PC-9 (cell line): ENCODE measurements around the gene WDR11. TPM values are rescaled to one million over a fixed set of nuclear protein-coding genes. Genes with fewer than 3 reads are reported as not detected.

ENCODE experiments used
- BruUV-seq: library from RNA; stranded (reverse); fragments of 400-500 nt; replicated peaks from 2 replicates; lab custom pipeline; 2021; lab: Mats Ljungman, UMichigan
- CTCF ChIA-PET: fragments of 300-600 bp; sonication (Branson Sonifier 250); formaldehyde crosslinking; loops from one replicate; lab custom pipeline; 2022; ENCODE audit warnings: antibody characterized with exemption; lab: Charles Lee
- POLR2A ChIA-PET: fragments of 300-600 bp; sonication (Branson Sonifier 250); formaldehyde crosslinking; loops from one replicate; lab custom pipeline; 2022; ENCODE audit warnings: antibody characterized with exemption; ENCODE audit not compliant: unreplicated experiment; lab: Charles Lee
- DNase-seq, 2 experiments: peaks; one replicate each; pipeline versions ENCODE4 v3.0.0 to v3.0.0-alpha.2; 2015 to 2022; ENCODE audit warnings: mixed read lengths in 1 of 2
- H2AFZ ChIP-seq: fragments of 200-600 bp; sonication (generic); 2 replicates; pipeline ENCODE4 v1.8.1; 2017; ENCODE audit warnings: antibody characterized with exemption
- H3F3A ChIP-seq: fragments of 200-600 bp; sonication (generic); 2 replicates; pipeline ENCODE4 v1.8.1; 2017; ENCODE audit warnings: antibody characterized with exemption, mild to moderate bottlenecking, low read depth; ENCODE audit not compliant: insufficient read depth
- H3K27ac ChIP-seq: fragments of 200-600 bp; sonication (generic); 2 replicates; pipeline ENCODE4 v1.6.1; 2016; ENCODE audit warnings: mixed run types
- H3K27me3 ChIP-seq: fragments of 200-600 bp; sonication (generic); 2 replicates; pipeline ENCODE4 v1.6.1; 2016; ENCODE audit warnings: low read depth, mixed run types; ENCODE audit not compliant: insufficient read depth
- H3K36me3 ChIP-seq: fragments of 200-600 bp; sonication (generic); 2 replicates; pipeline ENCODE4 v1.6.1; 2016; ENCODE audit warnings: low read depth, mixed run types
- H3K4me1 ChIP-seq: fragments of 200-600 bp; sonication (generic); replicated peaks from 2 replicates; pipeline ENCODE4 v1.6.1; 2016; ENCODE audit warnings: mixed run types; ENCODE audit not compliant: insufficient read depth
- H3K4me2 ChIP-seq: fragments of 200-600 bp; sonication (generic); 2 replicates; pipeline ENCODE4 v1.6.1; 2017; ENCODE audit warnings: mixed run types
- H3K4me3 ChIP-seq: fragments of 200-600 bp; sonication (generic); 2 replicates; pipeline ENCODE4 v1.6.1; 2016; ENCODE audit warnings: mixed run types
- H3K79me2 ChIP-seq: fragments of 200-600 bp; sonication (generic); 2 replicates; pipeline ENCODE4 v1.6.1; 2017; ENCODE audit warnings: low read depth, mixed run types
- H3K9me2 ChIP-seq: fragments of 200-600 bp; sonication (generic); 2 replicates; pipeline ENCODE4 v1.8.1; 2017; ENCODE audit warnings: mild to moderate bottlenecking; ENCODE audit not compliant: insufficient read depth
- H3K9me3 ChIP-seq: fragments of 200-600 bp; sonication (generic); 2 replicates; pipeline ENCODE4 v1.8.1; 2016; ENCODE audit warnings: low read depth; ENCODE audit not compliant: insufficient read depth
- H4K20me1 ChIP-seq: fragments of 200-600 bp; sonication (generic); 2 replicates; pipeline ENCODE4 v1.8.1; 2017; ENCODE audit not compliant: insufficient read depth
- EZH2 ChIP-seq: fragments of 200-600 bp; sonication (generic); IDR thresholded peaks from 2 replicates; pipeline ENCODE4 v1.8.0; 2017; ENCODE audit warnings: antibody characterized with exemption, low read depth
- intact Hi-C: fragments of 100-400 bp; cut with micrococcal nuclease; formaldehyde crosslinking; loops from one replicate; pipeline ENCODE4 v1.10.0; 2022; ENCODE audit not compliant: unreplicated experiment
- total RNA-seq: library from RNA; stranded (reverse); gene quantifications from 2 replicates; pipeline ENCODE4 v1.2.3, GENCODE V29; 2021
- TF ChIP-seq, protein P1 (sequence below): fragments of 200-600 bp; sonication (generic); conservative IDR thresholded peaks from 2 replicates; pipeline ENCODE4 v1.6.1; 2017; ENCODE audit warnings: mixed run types, antibody characterized with exemption, mild to moderate bottlenecking, moderate library complexity

WDR11 gene
- total RNA-seq, 1 experiment from 2014 or later = 27.4 TPM

DNA sequence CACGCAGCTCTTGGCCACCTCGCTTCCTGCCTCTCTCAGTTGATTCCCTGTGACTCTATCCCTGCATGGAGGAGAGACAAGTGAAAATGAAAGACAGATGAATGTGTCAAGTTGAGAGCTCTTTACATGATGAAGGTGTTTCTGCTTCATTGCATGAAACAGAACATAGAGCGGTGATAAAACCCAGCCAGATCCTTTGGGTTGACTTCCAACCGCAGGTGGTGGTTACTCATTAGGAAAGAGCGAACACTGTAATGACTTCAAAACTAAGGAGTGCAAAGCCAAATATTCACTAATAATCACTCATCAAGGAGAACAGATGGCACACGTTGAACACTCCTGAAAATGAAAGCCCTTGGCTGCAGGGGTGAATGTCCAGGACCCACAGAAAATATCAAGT is 31.8 kb upstream of the WDR11 start:
- no peak overlapping the region for H3K4me2 ChIP-seq
- no peak overlapping the region for H3K27ac ChIP-seq
- H3K79me2 ChIP-seq = no peaks in the 10 kb centered on the region
- ChIA-PET POLR2A (no interaction called here), CTCF (no interaction called here)
- H3K4me3 ChIP-seq = no peak overlapping the region
- no peaks in the 10 kb centered on the region for H4K20me1 ChIP-seq
- TF ChIP-seq EZH2 = no peak
- TF ChIP-seq, protein P1, sequence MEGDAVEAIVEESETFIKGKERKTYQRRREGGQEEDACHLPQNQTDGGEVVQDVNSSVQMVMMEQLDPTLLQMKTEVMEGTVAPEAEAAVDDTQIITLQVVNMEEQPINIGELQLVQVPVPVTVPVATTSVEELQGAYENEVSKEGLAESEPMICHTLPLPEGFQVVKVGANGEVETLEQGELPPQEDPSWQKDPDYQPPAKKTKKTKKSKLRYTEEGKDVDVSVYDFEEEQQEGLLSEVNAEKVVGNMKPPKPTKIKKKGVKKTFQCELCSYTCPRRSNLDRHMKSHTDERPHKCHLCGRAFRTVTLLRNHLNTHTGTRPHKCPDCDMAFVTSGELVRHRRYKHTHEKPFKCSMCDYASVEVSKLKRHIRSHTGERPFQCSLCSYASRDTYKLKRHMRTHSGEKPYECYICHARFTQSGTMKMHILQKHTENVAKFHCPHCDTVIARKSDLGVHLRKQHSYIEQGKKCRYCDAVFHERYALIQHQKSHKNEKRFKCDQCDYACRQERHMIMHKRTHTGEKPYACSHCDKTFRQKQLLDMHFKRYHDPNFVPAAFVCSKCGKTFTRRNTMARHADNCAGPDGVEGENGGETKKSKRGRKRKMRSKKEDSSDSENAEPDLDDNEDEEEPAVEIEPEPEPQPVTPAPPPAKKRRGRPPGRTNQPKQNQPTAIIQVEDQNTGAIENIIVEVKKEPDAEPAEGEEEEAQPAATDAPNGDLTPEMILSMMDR = no peak
- H3K9me3 ChIP-seq = no peaks in the 10 kb centered on the region
- H3K4me1 ChIP-seq = no peaks in the 10 kb centered on the region
- no peaks in the 10 kb centered on the region for H3K9me2 ChIP-seq
- no peaks in the 10 kb centered on the region for H3F3A ChIP-seq
- intact Hi-C loops = no loop called here
- H2AFZ ChIP-seq = no peak overlapping the region
- no peak for DNase-seq
- no TSS peak for BruUV-seq
- peaks cover 59% of the 10 kb centered on the region for H3K27me3 ChIP-seq
- no peaks in the 10 kb centered on the region for H3K36me3 ChIP-seq

DNA sequence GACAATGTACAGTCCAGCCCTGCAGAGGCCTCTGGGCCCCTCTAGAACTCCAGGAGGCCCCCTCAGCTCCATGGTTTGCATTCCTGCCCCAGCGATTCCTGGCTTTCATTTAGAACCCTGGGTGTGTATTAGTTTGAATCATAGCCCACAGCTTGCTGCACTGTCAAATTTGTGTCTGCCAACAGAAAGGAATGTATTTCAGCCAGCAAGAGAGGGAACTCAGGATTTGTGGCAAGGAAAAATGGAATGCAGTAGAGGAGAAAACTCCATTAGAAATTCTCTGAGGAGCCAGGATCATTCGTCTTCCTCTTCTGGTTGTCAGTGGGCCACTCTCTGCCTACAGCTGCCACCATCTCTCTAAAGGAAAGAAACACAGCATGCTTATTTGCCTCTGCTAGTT is 27.9 kb upstream of the WDR11 start:
- Histone ChIP-seq H3K9me3 (no peaks in the 10 kb centered on the region), H3F3A (no peaks in the 10 kb centered on the region), H3K27me3 (peaks cover 74% of the 10 kb centered on the region), H3K79me2 (no peaks in the 10 kb centered on the region), H2AFZ (no peak overlapping the region), H3K4me1 (no peaks in the 10 kb centered on the region), H3K27ac (no peak overlapping the region), H3K9me2 (no peaks in the 10 kb centered on the region), H4K20me1 (no peaks in the 10 kb centered on the region), H3K4me2 (no peak overlapping the region), H3K36me3 (no peaks in the 10 kb centered on the region), H3K4me3 (no peak overlapping the region)
- ChIA-PET POLR2A (no interaction called here), CTCF (no interaction called here)
- no peak for DNase-seq
- intact Hi-C loops = no loop called here
- BruUV-seq = no TSS peak
- TF ChIP-seq EZH2 = no peak
- TF ChIP-seq, protein P1 = no peak

DNA sequence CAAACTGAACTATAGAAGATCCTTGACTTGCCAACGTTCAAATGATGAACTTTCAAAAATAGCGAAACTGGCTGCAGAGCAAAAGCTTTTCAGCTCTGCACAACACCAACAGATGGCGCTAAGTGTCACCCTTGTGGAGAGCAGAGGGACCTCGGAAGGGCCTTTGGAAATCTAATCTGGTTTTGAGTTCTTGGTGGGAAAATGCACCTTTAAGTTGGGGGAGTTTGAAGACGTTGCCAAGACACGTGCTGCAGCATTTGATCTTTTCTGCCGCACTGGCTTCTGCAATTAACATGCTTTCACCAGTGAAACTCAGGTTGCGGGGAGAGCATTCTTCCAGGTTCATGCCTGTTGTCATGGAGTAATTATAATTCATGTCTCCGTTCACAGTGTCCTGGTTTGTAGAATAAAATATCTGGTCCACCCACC is 26.3 kb upstream of the WDR11 start:
- no peak overlapping the region for H3K4me2 ChIP-seq

More for the DNA sequence above, 26.3 kb upstream of the WDR11 start:
- no peaks in the 10 kb centered on the region for H3K36me3 ChIP-seq
- peaks cover 74% of the 10 kb centered on the region for H3K27me3 ChIP-seq
- H2AFZ ChIP-seq = no peak overlapping the region
- BruUV-seq = no TSS peak
- H3K79me2 ChIP-seq = no peaks in the 10 kb centered on the region
- H3F3A ChIP-seq = no peaks in the 10 kb centered on the region
- no peak overlapping the region for H3K27ac ChIP-seq
- no peaks in the 10 kb centered on the region for H3K4me1 ChIP-seq
- intact Hi-C loops = no loop called here
- DNase-seq = no peak
- TF ChIP-seq, protein P1 = no peak; the same call in 1 of the 2 replicates
- TF ChIP-seq EZH2 = no peak
- H4K20me1 ChIP-seq = no peaks in the 10 kb centered on the region
- no peak overlapping the region for H3K4me3 ChIP-seq
- no peaks in the 10 kb centered on the region for H3K9me2 ChIP-seq
- H3K9me3 ChIP-seq = no peaks in the 10 kb centered on the region
- ChIA-PET POLR2A (no interaction called here), CTCF (no interaction called here)
